NCI-H226 (cell line): Measurements from ENCODE around the gene TNIP2.
"Not testable (repeated sequence)": the region's sequence is repeated elsewhere in the genome, so short reads cannot be mapped to it uniquely, and the experiment has no call there.

Experiments used
- DNase-seq: peaks from one replicate; pipeline ENCODE4 v3.0.0-alpha.2; 2015

Gene TNIP2

DNA sequence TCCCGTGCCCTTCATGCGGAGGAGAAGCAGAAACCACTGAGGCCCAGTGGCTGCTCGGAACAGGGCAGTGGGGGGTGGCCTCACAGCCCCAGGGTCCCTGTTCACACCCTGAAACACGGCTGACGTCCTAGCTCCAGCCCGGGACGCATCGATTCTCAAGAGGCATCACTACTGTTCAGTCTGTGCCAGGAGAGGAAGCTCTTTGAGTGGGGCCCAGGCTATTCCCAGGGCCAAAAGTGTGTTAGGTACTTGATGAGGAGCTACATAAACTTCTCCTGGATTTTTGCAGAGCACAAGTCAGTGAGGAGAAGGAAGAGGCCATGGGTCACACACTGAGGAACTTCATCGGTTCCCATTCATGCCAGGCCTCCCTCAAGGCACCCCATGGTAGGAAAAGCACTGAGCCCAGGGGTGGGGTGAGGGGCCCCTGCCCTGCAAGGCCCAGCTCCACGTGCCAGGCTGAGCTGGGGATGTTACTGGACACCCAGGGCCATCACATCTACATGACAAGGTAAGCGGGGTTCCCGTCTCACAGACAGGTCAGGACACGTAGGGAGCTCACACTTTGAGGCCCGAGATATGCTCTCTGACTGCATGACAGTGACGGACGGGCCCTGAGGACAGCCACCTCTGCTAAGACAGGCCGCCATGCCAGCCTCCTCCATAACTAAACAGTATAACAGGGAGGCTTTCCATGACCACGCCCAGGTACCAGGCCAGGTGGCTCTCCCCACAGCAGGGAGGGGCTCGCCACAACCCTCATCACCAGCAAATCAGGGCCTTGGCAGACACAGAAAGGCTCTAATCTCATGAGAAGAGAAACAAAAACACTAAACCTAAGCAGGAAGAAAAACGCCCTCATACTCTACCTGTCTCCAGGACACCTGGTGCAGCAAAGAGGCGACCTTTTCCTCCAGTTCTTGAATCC, 12.4 kb downstream of the TNIP2 start:
- no peak for DNase-seq

DNA sequence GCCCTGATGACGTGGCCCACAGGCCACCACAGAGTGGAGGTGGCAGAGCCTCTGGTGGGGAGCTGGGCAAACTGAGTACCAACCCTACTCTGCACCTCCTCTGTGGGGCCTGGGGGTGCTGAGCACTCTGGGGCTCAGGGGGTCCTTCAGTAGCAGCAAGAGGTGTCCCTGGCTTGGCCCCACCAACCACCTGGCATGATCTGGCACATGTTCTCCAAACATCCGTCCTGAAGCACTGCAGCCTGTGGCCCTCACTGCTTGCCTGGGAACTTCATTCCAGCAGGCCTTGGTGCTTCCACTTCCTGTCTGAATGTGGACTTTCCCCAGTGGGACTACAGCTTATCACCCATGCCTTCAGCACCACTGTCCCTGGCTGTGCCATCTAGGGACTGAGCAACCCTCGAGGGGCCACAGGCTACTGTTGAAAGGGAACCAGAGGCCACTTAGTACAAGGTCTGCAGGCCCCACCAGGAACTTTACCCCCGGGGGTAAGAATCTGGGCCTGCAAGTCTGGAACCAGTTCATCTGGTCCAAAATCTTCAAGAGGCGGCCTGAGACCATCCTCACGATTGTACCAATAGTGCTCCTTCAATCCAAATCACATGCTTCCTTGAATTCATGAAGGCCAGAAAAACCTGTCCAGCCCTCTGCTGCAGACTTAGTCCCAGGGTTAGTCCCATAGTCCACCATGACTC, 13.2 kb downstream of the TNIP2 start:
- no peak for DNase-seq

DNA sequence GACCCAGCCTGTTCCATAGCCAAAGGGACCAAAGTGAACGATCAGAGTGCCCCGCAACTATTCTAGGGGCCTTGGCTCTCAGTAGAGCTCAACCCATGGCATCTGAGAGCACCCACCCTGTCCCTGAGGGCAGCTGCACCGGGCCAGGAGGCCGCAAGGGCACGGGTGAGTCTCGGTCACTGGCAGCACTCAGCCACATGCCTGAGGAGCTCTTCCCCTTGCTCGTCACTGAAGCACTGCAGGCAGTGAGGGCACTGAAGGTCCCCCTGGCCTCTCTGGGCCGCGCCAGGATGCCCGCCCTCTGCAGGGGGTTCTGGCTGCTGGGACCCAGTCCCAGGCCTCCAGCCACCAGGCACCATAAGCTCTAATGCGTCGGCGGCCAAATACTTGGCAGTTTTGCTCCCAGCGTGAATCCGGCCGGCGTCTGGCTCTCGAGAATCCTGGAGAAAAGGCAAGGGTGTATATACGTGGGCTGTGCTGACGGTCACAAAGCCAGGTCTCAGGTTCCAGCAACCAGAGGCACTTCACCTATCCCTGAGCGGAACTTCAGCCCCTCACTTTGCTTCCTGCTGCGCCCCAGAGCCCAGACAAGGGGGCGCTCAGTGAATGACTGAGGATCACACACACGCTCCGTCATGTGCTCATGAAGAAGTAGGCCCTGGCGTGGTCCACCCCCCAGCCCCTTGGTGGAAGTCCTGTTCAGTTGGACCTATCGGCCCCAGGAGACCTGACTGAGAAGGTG, 13.9 kb downstream of the TNIP2 start:
- DNase-seq, result no peak

DNA sequence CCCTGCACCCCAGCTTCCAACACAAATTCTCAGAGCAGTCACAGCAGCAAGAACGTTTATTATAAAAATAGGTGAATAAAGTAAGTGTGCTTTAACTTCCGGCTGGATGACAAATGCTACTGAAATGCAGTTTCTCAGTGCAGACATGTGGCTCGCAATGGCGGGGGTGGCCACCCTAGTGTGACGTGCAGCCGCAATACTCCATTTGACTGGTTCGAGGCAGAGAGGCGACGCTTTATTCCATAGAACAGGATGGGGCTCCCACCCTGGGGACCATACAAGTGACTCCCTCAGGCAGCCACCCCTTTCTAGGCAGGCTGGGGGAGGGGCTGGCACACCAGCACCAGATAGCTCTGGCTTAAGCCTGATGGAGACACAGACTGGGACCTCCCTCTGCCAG, 14.5 kb downstream of the TNIP2 start:
- DNase-seq, result no peak

DNA sequence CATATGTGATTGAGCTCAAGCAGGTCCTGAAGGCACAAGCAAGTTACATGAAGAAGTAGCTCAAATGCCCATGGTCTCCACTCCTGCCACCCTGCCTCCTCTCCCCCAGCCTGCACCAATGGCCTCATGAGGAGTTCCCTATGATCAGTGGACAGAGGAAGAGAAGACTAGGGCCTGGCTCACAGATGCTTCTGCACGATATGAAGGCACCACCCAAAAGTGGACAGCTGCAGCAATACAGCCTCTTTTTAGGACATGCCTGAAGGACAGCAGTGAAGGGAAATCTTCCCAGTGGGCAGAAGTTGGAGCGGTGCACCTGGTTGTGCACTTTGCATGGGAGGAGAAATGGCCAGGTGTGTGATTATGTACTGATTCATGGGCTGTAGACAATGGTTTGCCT, 17.8 kb downstream of the TNIP2 start:
- DNase-seq, result not testable (repeated sequence)

DNA sequence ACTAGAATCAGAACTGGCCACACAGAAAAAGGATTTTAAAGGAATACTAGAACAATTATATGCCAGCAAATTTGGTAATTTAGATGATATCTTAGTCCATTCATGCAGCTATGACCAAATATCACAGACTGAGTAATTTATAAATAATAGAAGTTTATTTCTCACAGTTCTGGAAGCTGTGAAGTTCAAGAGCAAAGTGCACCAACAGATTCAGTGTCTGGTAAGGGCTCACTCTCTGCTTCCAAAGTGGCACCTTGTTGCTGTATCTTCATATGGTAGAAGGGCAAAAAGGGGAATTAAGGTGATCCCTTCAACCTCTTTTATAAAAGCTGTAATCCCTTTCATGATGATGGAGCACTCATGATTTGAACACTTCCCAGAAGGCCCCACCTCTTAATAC, 20.3 kb downstream of the TNIP2 start:
- DNase-seq, result no peak

DNA sequence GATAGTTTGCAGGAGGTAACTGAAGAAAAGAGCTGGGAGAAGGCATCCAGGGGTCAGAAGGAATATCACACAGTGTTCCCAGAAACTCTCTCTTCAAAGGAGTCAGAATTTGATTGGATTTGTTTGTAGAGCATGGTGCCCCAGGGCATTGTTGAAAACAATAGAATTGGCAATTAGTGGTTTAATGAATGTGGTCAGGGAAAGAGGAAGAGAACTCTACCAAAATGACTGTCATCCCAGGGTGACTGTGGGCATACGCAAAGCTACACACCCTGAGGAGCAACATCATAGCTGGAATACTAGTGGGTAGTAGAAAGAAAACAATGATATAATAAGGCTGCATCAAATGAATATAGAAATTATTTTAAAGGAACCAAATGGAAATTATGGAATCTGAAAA, 21.5 kb downstream of the TNIP2 start:
- DNase-seq, result no peak

DNA sequence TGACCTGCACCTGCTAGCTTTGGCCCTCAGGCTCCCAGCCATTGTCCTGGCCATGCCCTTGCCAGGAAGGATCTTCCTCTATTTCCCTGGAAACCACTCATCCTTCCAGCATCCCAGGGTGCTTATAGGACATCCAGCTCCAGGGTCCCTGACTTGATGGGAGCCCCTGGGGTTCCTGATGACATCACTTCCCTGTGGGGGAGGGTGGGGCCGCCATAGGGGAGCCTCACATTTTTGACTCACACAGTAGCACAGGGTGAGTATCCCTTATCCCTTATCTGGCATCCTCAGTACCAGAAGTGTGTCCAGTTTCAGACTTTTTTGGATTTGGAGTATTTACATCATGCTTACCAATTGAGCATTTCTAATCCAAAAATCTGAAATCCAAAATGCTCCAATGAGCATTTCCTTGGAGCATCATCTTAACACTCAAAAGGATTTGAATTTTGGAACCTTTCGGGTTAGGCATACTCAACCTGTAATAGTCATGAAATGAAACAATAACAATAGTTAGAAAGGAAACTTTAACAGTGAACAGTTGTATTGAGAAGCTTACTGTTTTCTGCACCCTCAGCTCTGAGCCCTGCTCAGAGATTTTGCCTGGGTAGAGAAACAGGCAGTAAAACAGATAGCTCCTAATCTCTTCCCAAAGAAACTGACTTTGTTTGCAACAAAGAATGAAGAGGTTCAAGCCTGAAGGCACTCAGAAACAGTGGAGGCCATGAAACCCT, 22.1 kb downstream of the TNIP2 start:
- no peak for DNase-seq

DNA sequence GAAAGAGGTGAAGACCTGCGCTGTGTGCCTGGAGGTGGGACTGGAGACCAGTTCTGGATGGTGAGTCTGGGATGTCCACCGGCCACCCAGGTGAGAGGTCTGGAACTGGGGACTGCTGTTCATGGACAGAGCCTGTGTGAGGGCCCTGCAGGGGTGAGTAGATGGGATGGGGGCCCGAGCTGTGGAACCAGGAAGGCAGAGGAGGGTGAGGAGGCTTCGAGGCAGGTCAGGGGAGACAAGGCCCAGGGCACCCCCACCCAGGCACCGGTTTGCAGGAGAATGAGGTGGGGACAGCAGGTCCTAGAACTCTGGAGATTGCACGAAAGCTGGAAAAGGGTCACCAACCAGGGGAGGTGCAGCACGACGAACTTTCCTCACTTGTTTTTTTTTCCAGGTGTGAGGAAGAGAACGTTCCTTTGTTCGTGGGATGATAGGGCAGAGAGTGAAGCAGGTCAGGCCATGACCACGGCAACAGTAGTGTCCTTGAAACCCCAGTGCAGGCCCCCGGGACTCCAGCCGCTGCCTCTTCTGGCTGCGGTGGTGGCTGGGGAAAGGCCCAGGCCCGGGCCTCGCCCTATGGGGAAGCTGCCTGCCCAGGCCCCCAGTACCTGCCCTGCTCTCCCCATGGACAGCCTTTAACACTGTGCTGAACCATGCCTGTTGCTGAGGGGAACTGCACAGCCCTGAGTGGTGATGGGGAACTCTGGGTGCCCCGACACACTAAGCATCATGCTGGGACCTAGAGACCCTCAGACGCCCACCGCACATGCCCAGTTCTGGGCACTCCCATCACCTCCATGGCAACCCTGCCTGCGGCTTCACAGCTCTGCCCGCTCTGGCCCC, 22.9 kb downstream of the TNIP2 start:
- no peak for DNase-seq

DNA sequence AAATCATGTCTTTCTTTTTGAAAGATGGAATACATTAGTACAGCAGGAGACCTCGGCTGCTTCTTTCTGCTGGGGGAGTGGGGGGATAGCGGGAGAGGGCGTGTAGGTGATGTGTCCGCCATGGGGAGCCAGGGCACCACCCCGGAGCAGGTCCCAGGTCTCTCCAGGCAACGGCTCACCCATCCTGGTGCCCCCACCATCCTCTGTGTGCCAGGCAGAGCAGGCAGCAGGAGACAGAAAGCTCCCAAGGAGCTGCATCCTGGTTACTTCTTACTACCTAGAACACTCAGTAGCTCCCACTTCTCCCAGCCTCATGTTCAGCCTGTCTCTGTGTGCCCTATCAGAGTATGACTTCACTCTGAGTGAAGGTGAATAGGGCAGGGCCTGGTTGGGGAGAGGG, 23.6 kb downstream of the TNIP2 start:
- no peak for DNase-seq

DNA sequence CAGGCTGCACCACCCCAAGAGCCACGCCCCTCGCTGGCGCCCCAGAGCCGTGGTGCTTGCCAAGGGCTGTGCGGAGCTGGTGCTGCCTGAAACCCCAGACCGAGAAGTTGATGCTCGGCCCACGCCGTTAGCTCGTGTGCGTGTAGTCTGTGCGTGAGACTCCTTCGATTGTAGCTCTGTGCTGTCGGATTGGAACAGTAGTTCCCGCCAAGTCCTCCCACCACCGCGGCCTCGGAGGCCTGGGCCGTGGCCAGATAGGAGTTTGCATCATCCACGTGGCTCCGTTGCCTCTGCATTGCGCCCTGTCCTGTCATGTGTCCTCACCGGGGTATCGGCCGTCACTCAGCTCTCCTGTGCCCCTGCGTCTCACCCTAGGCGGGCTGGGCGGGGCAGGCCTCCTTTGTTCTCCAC, 24.2 kb downstream of the TNIP2 start:
- no peak for DNase-seq

DNA sequence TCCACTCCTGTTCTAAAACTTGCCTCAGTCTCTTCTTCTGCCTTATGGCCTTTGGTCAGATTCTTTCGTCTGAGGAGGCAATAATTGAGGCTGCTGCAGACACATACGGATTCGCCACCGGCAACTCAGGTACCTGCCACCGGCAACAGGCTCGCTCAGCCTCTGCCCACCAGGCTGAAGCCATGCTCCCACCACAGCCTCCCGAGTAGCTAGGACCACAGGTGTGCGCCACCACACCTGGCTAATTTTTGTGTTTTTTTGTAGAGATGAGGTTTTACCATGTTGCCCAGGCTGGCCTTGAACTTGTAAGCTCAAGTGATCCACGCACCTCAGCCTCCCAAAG, 26.6 kb downstream of the TNIP2 start:
- no peak for DNase-seq

DNA sequence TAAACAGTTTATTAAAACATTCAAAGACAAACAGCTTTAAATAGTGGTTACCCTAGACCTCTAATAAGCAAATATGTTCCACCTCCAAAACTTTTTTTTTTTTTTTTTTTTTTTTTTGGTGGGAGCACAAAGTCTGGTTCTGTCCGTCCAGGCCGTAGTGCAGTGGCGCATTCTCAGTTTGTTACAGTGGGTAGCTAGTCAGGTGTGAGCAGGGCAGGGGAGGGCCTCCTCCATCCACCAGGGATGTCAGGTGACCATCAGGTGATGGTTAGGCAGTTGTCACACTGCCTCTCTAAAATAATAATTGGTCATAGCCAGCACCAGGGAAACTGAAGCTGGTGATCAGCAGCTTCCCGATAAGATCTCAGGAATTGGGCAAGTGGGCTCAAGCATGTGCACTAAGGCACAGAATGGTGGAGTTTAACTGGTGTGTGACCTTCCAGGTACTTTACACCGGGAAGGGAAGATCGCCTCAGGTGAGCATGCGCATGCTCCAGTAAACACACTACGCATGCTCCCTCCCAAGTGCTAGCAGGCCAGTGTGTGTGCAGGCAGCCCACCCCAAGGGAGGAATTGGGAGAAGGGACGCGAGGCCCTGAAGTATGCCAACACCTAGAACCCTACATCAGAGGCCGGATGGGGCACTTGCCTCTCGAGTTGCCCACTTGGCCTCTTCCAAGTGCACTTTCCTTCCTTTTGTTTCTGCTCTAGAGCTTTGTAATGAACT, 27.2 kb downstream of the TNIP2 start:
- no peak for DNase-seq

DNA sequence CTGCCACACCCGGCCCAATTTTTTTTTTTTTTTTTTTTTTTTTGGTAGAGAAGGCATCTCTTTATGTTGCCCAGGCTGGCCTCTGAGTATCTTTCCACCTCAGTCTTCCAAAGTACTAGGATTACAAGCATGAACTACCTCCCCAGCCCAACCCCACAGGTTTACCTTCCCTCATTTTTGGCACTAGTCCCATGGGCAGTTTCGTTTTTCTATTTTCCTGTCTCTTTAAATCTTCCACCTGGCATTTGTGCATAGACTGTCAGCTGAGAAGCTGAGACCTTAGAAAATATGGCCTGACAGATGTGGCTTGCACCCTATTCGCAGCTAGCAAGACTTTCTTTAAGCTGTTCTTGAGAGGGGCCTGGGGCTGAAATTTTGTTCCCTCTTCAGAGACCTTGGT, 27.9 kb downstream of the TNIP2 start:
- no peak for DNase-seq

DNA sequence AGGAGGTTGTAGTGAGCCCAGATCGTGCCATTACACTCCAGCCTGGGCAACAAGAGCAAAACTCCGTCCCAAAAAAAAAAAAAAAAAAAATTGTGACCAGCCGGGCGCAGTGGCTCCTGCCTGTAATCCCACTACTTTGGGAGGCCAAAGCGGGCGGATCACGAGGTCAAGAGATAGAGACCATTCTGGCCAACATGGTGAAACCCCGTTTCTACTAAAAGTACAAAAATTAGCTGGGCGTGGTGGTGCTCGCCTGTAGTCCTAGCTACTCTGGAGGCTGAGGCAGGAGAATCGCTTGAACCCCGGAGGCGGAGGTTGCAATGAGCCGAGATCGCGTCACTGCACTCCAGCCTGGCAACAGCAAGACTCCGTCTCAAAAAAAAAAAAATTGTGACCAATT, 29.3 kb downstream of the TNIP2 start:
- not testable (repeated sequence) for DNase-seq

DNA sequence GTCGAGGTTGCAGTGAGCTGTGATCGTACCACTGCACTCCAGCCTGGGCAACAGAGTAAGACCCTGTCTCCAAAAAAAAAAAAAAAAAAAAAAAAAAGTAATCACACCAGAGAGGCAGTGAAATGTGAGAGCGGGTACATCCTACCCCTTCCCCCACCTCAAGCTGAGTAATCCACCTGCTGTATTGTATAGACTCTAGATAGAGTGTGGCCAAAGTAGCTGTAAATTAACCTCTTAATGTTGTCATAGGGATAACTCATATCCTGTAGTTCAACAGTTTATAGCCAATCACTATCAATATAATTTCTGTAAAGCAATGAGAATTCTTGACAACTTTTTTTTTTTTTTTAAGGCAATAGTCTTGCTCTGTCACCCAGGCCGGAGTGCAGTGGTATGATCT, 30.8 kb downstream of the TNIP2 start:
- no peak for DNase-seq

DNA sequence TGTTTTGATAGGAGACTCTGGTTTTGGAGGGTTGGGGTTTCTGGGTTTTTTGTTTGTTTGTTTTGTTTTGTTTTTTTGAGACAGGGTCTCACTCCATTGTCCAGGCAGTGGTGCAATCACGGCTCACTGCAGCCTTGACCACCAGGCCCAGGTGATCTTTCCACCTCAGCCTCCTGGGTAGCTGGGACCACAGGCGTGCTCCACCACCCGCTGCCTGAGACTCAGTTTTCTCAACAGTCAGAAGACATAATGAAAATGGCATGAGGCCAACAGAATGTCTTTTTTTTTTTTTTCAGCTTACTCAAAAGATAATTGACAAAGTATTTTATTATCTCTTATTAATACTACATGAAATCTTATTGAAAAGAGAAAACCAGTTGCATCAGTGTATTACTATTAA, 32.4 kb downstream of the TNIP2 start:
- no peak for DNase-seq

DNA sequence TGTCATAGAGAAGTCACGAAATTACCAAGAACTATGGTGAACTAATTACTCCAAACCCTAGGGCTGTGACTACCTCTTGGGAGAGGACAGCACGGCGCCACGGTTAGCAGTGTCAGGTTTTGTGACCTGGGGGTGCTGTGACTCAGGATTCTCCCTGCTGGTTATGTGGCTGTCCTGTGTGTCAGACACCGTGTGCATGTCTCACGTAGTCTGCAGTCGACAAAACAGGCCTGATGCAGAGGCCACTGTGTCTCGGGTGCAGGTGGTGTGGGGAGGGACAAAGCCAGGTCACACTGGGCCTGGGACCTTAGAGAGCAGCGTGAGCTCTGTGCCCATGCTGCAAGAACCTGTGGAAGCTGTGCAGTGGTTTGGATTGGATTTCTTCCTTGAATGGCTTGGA, 34.1 kb downstream of the TNIP2 start:
- no peak for DNase-seq

DNA sequence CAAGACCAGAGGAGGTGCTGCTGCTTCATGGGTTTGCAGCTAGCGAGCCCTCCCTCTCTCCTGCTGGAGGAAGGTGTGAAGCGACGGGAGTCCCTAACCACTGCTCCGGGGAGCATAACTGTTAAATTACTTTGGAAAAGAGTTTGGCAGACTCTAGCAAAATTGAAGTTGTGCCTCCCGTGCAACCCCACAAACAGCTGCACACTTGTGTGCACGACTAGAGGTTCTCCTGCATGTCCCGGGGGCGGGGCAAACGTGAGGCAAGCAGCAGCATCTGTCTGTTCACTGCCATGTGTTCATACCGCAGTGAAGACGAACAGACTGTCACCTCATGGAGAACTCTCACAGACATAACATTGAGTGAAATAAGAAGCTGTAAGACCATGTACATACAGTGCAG, 34.5 kb downstream of the TNIP2 start:
- DNase-seq, result no peak

DNA sequence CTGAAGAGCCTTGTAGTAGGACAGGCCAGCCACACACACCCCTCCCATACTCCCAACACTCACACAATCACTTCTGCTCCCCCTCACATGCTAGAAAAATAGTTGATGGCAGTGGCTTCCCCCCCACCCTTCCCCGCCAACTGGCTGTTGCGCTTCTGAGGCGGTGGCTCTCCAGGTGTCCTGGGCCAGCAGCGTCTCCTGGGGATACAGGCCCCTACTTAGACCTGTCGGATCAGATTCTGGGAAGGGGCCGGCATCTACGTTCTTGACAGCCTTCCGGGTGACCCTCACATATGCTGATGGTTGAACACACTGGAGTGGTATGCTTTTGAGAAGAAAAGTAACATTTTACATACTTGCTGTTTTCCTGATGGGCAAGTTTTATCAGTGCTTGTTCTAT, 39.9 kb downstream of the TNIP2 start:
- no peak for DNase-seq

DNA sequence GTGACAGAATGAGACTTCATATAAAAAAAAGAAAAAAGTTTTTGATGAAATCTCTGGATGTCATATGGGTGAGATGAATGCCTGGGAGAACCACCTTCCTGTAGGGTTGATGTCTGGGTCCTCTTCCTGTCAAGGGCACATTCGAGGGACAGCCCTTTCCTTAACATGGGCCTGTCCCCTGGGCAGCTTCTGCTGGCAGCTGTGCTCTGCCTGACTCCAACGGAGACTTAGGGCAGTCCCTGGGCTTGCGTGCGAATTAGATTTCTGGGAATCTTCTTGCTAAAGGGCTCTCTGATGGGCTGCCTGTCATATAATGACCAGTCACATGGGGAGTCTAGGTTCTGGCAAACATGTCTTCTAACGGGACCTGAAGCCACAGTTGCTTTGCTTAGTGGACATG, 40.7 kb downstream of the TNIP2 start:
- no peak for DNase-seq

DNA sequence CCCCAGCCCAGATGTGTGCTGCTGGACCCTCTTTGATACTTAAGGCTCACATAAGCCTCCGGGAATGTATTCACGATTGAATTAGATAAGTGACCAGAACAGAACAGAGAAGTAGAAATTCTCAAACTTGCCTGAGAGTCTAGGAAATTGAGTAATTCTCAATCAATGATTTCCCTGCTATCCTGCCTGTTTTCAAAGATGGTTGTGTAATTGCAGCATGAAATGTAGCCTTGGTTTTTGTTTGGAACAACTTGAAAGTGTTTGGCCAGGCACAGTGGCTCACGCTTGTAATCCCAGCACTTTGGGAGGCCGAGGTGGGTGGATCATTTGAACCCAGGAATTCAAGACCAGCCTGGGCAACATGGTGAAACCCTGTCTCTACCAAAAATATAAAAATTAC, 41.2 kb downstream of the TNIP2 start:
- DNase-seq, result no peak
